NCI-H187 treated with DMSO at 0.1 percent for 48 hours (cell line): ENCODE measurements around the gene FHIP1B.
"Not testable (repeated sequence)": the region's sequence is repeated elsewhere in the genome, so short reads cannot be mapped to it uniquely, and the experiment has no call there.

Experiments used
- DNase-seq: peaks from one replicate; lab custom pipeline; 2025; lab: John Stamatoyannopoulos, UW

FHIP1B gene

GRCh38 chr11:6234387-6235107 lies at the start of gene FHIP1B:
FHIP1B (minus strand) TSS chr11:6234636; CDS start chr11:6224516, 10,120 bp downstream.
- DNase-seq: peak; percentile 100

- no peak for DNase-seq
Observed at GRCh38 chr11:6283453-6284023, 49.1 kb upstream of the FHIP1B start.

GRCh38 chr11:6280809-6281208 lies 46.4 kb upstream of the FHIP1B start:
- DNase-seq: not testable (repeated sequence)

DNA sequence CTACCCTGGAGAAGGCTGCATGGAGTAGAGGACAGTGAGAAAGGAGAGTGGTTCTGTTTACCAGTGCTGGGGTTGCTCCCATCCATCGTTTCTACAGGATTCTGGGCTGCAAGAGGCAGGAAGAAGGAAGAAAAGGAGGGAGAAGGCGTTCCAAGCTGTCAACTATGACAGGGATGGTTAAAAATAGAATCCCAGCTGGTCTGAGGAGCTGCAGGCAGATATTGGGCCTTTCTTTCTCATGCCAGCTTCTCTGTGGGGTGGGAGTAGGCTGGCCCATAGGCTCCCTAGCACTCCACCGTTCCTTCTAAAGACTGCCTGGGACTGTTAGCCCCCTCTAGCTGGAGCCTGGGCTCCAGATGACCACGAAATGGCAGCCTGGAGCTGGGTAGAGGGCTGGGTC lies 38.8 kb upstream of the FHIP1B start:
- DNase-seq: no peak

DNA sequence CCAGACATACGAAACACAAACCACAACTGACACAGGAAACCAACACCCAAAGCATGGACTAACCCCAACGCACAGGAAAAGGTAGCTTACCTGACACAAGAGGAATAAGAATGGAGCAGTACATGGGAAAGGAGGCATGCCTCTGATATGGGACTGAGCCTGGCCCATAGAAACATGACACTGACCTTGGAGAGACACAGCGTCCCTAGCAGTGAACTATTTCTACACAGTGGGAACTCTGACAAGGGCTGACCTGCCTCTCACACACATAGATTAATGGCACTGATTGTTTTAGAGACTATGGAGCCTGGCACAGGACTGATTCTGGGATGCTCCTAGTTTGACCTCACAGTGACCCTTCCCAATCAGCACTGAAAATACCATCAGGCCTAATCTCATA lies 37.2 kb upstream of the FHIP1B start:
- no peak for DNase-seq

- DNase-seq: no peak
Observed at GRCh38 chr11:6270584-6271246, 36.3 kb upstream of the FHIP1B start.

- no peak for DNase-seq
Observed at GRCh38 chr11:6269994-6270393, 35.6 kb upstream of the FHIP1B start.

GRCh38 chr11:6268820-6269219 lies 34.4 kb upstream of the FHIP1B start:
- DNase-seq: no peak

DNA sequence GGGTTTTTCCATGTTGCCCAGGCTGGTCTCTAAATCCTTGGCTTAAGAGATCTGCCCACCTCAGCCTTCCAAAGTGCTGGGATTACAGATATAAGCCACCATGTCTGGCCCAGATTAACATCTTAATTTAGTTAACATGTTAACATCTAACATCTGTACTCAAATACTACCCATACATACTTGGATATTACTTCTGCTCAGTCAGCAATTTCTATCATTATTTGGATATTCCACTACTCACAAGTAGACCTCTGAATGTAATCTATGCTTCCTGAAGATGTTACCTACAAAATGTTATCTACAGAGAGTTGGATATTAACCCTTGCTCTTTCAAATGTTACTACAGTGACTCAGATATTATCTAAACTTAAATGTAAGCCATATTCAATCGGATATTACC lies 29.2 kb upstream of the FHIP1B start:
- no peak for DNase-seq

- DNase-seq: no peak
Observed at GRCh38 chr11:6260207-6260726, 25.8 kb upstream of the FHIP1B start.

DNA sequence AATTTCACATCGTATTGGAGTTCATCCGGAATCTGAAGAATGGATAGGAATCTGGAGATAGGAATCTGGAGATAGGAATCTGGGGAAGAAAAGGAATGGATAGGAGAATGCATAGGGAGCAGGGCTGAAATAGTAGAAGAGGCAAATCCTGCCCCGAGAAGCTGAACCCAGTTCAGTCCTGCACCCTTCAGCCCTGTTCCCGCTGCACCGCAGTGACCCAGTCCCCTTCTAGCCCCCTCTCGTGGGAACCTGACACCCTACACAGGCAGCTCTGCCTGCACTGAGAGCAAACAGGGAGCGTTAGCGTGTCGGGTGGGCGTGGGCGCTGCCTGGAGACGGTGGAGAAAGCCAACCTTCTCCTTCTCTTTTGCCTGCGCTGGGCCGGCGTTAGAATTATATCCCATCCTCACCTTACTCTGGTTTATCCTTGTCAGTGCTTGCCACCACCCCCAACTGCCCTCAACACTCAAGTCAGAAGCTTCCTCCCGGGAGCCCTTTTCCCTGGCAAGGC lies 24.2 kb upstream of the FHIP1B start:
- DNase-seq: no peak

DNA sequence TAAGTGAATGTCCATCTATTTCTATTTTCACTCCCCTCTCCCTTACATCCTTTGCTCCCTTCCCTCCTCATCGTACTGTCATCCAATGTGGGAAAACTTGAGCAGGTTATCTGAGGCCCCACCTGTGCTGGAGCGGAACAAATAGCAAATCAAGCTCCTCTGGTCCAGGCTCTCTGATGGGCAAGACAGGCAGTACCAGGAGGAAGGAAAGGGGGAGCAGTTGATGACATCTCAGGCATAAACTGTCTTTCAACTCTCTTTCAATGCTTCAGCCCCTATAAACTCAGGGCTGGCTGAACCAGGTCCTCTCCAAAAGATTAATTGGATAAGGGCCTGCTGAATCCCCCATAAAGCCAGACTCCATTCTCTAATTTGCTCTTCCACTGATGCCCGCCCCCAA lies 23.7 kb upstream of the FHIP1B start:
- DNase-seq: no peak

- no peak for DNase-seq
Observed at GRCh38 chr11:6253197-6253596, 18.8 kb upstream of the FHIP1B start.

- DNase-seq: no peak
Observed at GRCh38 chr11:6251990-6252473, 17.6 kb upstream of the FHIP1B start.

DNA sequence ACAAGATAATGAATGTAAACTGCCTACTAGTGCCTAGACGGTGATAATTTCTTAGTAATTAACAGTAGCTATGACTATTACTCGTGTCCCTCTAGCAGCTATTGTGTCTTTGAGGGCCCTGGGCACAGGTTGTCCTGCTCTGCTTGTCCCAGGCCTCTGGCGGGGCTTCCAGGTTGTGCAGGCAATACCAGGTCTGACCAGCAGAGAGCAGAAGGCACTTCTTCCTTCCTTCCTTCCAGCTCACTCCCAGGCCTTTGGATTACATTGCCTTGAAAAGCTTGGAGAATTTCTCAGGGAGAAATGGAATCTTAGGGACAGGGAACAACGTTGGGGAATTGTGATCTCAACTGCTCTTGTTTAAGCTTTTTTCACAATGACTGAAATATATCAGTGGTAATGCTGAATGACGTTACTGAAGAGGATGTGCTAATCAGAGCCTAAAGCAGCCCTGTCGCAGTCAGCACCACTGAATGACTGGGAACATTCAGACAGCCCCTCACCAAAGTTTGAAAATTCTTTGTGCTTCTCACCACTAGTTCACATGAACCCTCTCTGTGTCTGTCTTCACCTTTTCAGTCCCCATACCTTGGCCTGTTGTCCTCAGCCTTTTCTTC lies 16.8 kb upstream of the FHIP1B start:
- no peak for DNase-seq

DNA sequence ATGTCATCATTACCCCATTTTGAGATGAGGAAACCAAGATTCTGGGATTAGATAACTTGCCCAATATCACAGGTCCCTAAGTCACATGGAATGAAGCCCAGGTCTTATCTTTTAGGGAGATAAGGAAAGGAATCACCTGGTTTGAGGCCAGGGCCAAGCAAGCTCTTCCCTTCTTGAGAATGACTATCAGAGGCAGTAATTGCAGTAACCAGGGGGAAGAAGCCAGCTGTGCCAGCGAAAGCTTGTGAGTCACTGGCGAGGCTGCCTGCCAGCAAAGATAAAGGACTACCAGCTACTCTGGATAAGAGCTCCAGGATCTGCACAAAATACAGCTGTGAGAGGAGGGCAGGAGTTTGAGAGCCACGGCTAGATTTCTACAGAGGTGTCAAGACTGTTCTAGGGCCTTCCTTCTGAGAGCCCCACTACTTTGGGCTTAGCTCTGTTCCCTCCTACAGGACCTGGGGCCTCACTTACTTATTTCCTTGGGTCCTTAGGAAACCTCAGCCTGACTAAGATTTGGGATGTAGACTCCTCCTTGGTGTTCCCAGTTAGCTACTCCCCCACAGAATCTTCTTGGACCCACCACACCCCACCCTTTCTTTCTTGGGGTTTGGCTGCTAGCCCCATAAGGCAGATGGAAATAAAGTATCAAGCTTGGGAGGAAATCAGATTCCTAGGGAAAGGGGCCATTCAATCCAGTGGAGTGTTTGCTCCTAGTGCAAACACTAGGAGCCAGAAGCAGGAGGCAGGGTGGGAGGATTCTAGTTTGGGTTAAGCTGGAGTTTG lies 15.5 kb upstream of the FHIP1B start:
- no peak for DNase-seq

DNA sequence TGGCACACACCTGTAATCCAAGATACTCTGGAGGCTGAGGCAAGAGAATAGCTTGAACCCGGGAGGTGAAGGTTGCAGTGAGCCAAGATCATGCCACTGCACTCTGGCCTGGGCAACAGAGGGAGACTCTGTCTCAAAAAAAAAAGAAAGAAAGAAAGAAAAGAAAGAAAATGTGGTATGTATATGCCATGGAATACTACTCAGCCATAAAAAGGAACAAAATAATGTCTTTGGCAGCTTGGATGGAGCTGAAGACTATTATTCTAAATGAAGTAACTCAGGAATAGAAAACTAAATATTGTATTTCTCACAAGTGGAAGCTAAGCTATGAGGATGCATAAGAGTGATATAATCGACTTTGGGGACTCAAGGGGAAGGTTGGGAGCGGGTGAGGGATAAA lies 14.5 kb upstream of the FHIP1B start:
- not testable (repeated sequence) for DNase-seq

GRCh38 chr11:6248248-6248647 lies 13.8 kb upstream of the FHIP1B start:
- no peak for DNase-seq

DNA sequence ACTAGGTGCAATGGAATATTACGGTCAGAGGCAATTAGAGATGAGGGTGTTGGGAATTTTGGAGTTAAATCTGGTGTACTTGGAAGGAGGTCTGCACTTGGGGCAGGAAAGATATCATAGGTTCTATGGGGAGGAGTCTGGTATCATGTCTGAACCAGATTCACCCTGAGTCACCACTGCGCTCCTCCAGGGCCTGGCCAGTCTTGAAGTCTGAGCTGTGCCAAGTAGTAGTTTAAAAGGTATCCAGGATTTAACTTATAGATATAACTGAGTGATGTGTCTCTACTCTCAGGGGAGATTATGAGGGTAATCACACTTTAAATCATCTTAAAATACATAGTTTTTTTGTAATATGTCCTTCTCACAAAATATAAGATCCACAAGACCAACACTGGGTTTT lies 11.1 kb upstream of the FHIP1B start:
- no peak for DNase-seq

DNA sequence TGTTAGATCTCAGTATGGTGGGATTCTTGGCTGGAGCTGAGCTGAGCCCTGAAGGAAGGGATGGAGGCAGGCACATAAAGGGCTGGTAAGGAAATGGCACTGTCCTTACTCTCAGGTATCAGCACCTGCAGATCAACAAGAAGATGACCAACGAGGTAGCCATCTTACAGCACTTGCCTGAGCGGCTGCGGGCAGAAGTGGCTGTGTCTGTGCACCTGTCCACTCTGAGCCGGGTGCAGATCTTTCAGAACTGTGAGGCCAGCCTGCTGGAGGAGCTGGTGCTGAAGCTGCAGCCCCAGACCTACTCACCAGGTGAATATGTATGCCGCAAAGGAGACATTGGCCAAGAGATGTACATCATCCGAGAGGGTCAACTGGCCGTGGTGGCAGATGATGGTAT lies 6.9 kb upstream of the FHIP1B start:
- no peak for DNase-seq

DNA sequence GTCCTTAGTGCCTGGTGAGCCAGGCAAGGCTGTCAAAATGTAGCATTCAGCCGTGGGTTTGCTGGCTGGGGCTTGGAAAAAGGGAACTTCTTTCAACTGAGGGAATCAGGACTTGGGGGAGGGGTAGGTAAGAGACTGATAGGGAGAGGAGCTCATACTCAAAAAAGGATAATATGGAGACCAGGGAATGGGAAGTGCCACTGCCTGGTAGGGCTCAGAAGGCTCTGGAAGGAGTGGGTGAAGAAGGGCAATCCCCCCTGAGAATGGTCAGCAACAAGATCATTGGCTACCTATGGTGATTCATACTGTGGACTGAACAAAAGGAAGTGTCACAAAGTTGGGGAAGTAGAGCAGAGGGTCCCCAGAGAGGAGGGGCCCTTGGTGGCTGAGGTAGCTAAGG lies 6.3 kb upstream of the FHIP1B start:
- DNase-seq: no peak

- DNase-seq: no peak
Observed at GRCh38 chr11:6240139-6240538, 5.7 kb upstream of the FHIP1B start.
